ENCODE measurements around the gene HAPLN3.

HAPLN3 gene

GRCh38 chr15:88877415-88877814 is 17.9 kb downstream of the HAPLN3 start:
- Histone ChIP-seq H3K36me3 (no peaks in the 10 kb centered on the region), H3K9me3 (ENCODE audit: severe bottlenecking) (no peaks in the 10 kb centered on the region), H3K27ac (no peak overlapping the region), H3K4me3 (ENCODE audit: low read depth, low read length) (no peak overlapping the region), H3K27me3 (ENCODE audit: insufficient read depth, low read depth, severe bottlenecking) (no peaks in the 10 kb centered on the region)
- DNase-seq: no peak
- TF ChIP-seq, protein P1, sequence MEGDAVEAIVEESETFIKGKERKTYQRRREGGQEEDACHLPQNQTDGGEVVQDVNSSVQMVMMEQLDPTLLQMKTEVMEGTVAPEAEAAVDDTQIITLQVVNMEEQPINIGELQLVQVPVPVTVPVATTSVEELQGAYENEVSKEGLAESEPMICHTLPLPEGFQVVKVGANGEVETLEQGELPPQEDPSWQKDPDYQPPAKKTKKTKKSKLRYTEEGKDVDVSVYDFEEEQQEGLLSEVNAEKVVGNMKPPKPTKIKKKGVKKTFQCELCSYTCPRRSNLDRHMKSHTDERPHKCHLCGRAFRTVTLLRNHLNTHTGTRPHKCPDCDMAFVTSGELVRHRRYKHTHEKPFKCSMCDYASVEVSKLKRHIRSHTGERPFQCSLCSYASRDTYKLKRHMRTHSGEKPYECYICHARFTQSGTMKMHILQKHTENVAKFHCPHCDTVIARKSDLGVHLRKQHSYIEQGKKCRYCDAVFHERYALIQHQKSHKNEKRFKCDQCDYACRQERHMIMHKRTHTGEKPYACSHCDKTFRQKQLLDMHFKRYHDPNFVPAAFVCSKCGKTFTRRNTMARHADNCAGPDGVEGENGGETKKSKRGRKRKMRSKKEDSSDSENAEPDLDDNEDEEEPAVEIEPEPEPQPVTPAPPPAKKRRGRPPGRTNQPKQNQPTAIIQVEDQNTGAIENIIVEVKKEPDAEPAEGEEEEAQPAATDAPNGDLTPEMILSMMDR (IDR thresholded peaks at IDR 0.05; ENCODE audit: low read depth, low read length): no peak

- no peak overlapping the region for H3K4me3 ChIP-seq (ENCODE audit: low read depth, low read length)
- no peaks in the 10 kb centered on the region for H3K27me3 ChIP-seq (ENCODE audit: insufficient read depth, low read depth, severe bottlenecking)
- DNase-seq: no peak
- H3K9me3 ChIP-seq (ENCODE audit: severe bottlenecking): no peaks in the 10 kb centered on the region
- TF ChIP-seq, protein P1 (IDR thresholded peaks at IDR 0.05; ENCODE audit: low read depth, low read length): no peak
- H3K27ac ChIP-seq: no peak overlapping the region
- no peaks in the 10 kb centered on the region for H3K36me3 ChIP-seq
Observed at GRCh38 chr15:88876573-88876972, 18.8 kb downstream of the HAPLN3 start.

DNA sequence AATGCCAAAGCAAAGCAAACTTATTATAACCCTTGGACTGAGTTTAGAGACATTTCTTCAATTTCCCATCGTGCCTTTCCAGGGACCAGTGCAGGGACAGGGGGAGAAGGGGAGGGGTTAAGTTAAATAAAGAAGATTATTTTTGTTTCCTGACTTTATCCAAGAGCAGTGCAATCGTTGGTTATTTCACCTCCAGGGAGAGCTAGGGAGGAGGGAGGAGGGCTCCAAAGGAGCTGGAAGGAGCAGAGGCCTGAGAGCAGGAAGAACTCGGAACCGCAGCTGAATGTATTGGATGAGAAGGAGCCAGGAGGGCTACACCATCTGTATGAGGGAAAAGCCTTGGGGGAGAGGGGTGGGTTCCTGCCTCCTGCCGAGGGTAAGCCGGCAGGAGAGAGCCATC is 20.7 kb downstream of the HAPLN3 start:
- no peaks in the 10 kb centered on the region for H3K27me3 ChIP-seq (ENCODE audit: insufficient read depth, low read depth, severe bottlenecking)
- TF ChIP-seq, protein P1 (IDR thresholded peaks at IDR 0.05; ENCODE audit: low read depth, low read length): no peak
- peak; percentile 14 for DNase-seq

DNA sequence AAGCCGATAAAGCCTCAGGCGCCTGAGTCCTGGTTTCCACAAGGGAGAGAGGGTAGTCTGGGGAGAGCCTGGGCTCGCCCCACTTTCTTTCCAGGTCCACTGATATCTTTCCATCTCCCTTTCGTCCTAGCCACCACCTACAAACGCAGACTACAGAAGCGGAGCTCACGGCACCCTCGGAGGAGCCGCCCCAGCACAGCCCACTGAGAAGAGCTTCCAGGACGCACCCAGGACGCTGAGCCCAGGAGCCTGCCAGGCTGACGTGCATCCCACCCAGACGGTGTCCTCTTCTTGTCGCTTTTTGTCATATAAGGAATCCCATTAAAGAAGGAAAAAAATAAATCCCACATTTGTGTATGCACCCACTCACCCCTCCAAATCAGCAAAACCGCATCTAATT is 21.1 kb downstream of the HAPLN3 start:
- TF ChIP-seq, protein P1 (IDR thresholded peaks at IDR 0.05; ENCODE audit: low read depth, low read length): no peak
- Histone ChIP-seq H3K9me3 (ENCODE audit: severe bottlenecking) (no peaks in the 10 kb centered on the region), H3K27me3 (ENCODE audit: insufficient read depth, low read depth, severe bottlenecking) (no peaks in the 10 kb centered on the region), H3K4me3 (ENCODE audit: low read depth, low read length) (no peak overlapping the region), H3K27ac (no peak overlapping the region), H3K36me3 (no peaks in the 10 kb centered on the region)
- DNase-seq: no peak

More for the DNA sequence above, 20.7 kb downstream of the HAPLN3 start:
- no peak overlapping the region for H3K27ac ChIP-seq
- H3K4me3 ChIP-seq (ENCODE audit: low read depth, low read length): no peak overlapping the region
- H3K36me3 ChIP-seq: no peaks in the 10 kb centered on the region
- H3K9me3 ChIP-seq (ENCODE audit: severe bottlenecking): no peaks in the 10 kb centered on the region

DNA sequence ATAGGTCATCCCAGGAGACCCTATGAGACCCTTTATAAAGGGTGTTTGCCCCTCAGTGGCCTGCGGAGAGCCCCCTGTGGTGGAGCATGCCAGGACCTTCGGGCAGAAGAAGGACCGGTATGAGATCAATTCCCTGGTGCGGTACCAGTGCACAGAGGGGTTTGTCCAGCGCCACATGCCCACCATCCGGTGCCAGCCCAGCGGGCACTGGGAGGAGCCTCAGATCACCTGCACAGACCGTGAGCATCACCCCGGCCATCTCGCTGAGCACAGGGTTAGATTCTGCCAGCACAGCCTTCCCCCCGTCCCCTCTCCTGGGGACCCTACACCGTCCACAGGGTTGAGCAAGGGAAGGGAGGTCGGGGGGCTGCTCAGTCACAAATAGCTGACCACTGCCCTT is 21.6 kb downstream of the HAPLN3 start:
- Histone ChIP-seq H3K36me3 (no peaks in the 10 kb centered on the region), H3K9me3 (ENCODE audit: severe bottlenecking) (no peaks in the 10 kb centered on the region), H3K27me3 (ENCODE audit: insufficient read depth, low read depth, severe bottlenecking) (no peaks in the 10 kb centered on the region), H3K27ac (no peak overlapping the region), H3K4me3 (ENCODE audit: low read depth, low read length) (no peak overlapping the region)
- TF ChIP-seq, protein P1 (IDR thresholded peaks at IDR 0.05; ENCODE audit: low read depth, low read length): no peak
- no peak for DNase-seq

DNA sequence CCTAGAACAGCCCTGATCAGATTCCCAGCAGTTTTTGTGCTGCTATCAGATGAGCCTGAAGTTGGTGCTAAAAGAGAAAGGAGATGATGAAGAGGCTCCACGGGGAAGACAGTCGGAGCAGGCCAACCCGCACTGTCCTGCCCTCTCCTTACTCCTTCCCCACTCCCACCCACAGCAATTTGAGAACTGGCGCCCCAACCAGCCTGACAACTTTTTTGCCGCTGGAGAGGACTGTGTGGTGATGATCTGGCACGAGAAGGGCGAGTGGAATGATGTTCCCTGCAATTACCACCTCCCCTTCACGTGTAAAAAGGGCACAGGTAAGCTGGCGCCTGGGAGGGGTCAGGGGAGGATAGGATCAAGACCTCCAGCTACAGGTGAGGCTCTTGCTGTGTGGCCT is 22.6 kb downstream of the HAPLN3 start:
- TF ChIP-seq, protein P1 (IDR thresholded peaks at IDR 0.05; ENCODE audit: low read depth, low read length): no peak
- H3K9me3 ChIP-seq (ENCODE audit: severe bottlenecking): no peaks in the 10 kb centered on the region
- no peak overlapping the region for H3K4me3 ChIP-seq (ENCODE audit: low read depth, low read length)
- no peak for DNase-seq
- no peak overlapping the region for H3K27ac ChIP-seq
- H3K27me3 ChIP-seq (ENCODE audit: insufficient read depth, low read depth, severe bottlenecking): no peaks in the 10 kb centered on the region
- H3K36me3 ChIP-seq: no peaks in the 10 kb centered on the region

Data from WERI-Rb-1 (cell line).